ENCODE results near the gene MDFI. TPM values are rescaled to one million over a fixed set of nuclear protein-coding genes. Genes with fewer than 3 reads are reported as not detected.
"Not testable (repeated sequence)": the region's sequence is repeated elsewhere in the genome, so short reads cannot be mapped to it uniquely, and the experiment has no call there.

The MDFI gene
- total RNA-seq, 2 donors from 2014 or later = not detected

DNA sequence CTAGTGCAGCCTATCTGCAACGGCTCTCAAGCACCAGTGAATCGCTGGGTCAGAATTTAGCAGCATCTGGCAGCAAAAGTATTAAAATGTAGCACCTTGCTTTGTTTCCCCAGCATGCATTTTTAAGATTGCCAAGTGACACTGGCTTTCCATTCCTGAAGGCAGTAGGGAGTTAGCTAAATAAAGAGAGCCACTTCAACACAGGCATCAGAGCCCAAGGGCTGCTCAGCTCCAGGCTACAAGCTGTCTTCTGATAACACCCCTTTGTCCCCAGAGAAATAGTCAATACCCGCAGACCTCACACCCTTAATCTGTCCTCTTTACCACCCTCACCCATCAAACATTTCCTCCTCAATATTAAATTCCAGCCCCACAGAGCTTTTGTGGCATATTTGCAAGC is 19.7 kb upstream of the MDFI start:
- Mint-ChIP-seq H3K36me3 (ENCODE audit: low read depth) (no peaks in the 10 kb centered on the region), H3K27me3 (peaks cover 29% of the 10 kb centered on the region), H3K4me3 (no peak overlapping the region), H3K4me1 (no peaks in the 10 kb centered on the region), H3K27ac (no peak overlapping the region), H3K9me3 (peaks cover 8% of the 10 kb centered on the region)
- no peak for ATAC-seq (replicated peaks)

DNA sequence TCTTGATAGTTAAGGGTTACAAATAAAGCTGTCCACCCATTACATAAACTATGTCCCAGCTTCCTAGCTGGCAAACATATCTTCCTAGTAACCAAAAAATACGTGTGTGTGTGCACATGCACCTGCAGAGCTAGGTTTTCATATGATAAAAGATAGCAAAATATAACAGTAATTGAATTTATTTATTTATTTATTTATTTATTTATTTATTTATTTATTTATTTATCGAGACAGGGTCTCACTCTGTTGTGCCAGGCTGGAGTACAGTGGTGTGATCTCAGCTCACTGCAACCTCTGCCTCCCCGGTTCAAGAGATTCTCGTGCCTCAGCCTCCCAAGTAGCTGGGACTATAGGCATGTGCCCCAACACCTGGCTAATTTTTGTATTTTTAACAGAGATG is 19.1 kb upstream of the MDFI start:
- not testable (repeated sequence) for H3K4me1 Mint-ChIP-seq; H3K9me3 Mint-ChIP-seq; H3K4me3 Mint-ChIP-seq; ATAC-seq (replicated peaks); H3K36me3 Mint-ChIP-seq (ENCODE audit: low read depth); H3K27ac Mint-ChIP-seq
- peaks cover 29% of the 10 kb centered on the region for H3K27me3 Mint-ChIP-seq

DNA sequence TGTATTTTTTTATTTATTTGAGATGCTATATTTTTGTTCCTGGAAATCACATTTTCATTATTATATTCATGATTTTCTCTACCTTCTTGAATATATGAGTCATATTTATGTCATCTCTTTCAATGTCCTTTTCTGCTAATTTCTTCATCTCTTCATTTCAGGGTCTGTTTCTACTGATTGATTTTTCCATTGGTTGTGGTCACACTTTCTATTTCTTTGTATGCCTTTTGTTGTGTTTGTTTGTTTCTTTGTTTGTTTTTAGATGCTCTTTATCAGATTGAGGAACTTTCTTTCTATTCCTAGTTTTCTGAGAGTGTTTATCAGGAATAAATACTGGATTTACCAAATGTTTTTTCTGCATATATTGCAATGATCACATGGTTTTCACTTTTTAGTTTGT is 16.9 kb upstream of the MDFI start:
- Mint-ChIP-seq H3K9me3 (peaks cover 8% of the 10 kb centered on the region), H3K4me3 (no peak overlapping the region), H3K27ac (no peak overlapping the region), H3K4me1 (peaks cover 11% of the 10 kb centered on the region), H3K36me3 (ENCODE audit: low read depth) (no peaks in the 10 kb centered on the region), H3K27me3 (peaks cover 25% of the 10 kb centered on the region)
- no peak for ATAC-seq (replicated peaks)

DNA sequence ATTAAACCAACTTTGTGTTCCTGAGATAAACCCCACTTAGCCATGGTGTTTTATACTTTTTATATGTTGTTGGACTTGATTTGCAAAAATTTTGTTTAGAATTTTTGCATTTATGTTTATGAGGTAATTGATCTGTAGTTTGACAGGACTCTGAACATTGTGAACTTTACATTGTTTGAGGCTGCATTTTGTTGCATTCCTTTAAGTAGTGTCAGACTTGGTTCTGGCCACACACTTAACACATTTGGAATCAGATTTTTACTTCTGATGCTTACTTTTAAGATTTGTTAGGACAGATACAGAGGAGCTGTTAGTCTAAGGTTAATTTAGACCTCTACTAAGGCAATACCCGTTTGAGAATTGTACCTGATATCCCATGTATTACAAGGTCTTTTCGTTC is 16.5 kb upstream of the MDFI start:
- no peaks in the 10 kb centered on the region for H3K36me3 Mint-ChIP-seq (ENCODE audit: low read depth)
- H3K27ac Mint-ChIP-seq = no peak overlapping the region
- no peak for ATAC-seq (replicated peaks)
- peaks cover 8% of the 10 kb centered on the region for H3K9me3 Mint-ChIP-seq
- no peak overlapping the region for H3K4me3 Mint-ChIP-seq
- peaks cover 11% of the 10 kb centered on the region for H3K4me1 Mint-ChIP-seq
- peaks cover 25% of the 10 kb centered on the region for H3K27me3 Mint-ChIP-seq

DNA sequence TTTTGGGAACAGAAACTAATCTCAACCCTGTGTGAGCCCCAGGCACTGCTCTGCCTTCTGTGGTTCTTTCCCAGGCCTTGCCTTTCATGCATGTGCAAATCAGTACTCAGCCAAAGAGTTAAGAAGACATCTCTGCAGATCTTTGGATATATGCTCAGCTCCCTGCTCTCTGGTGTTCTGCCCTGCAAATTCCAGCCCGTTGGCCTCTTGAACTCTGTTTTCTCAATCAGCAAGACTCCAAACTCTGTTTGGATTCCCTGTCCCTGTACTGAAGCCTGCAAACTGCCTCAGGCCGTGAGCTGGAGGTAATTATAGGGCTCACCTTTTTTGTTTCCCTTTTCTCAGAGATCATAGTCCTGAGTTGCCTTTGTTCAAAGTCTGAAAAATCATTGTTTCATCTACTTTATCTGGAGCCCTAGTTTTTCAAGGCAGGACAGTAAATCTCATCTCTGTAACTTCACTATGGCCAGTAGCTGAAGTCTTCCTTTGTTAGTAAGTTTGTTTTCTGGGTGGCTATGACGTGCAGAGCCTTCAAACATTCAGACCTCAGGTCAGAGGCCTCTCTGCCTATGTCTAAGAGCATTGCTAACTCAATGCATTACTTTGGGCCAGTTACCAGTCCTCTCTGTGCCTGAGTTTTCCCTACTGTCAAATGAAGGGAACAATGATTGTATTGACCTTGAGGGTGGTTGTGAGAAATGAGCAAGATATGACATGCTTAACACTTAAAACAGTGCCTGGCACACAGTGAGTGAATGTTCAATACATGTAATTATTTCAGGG is 15.9 kb upstream of the MDFI start:
- ATAC-seq (replicated peaks) = no peak
- peaks cover 11% of the 10 kb centered on the region for H3K4me1 Mint-ChIP-seq
- no peaks in the 10 kb centered on the region for H3K36me3 Mint-ChIP-seq (ENCODE audit: low read depth)
- H3K9me3 Mint-ChIP-seq = peaks cover 8% of the 10 kb centered on the region
- H3K27me3 Mint-ChIP-seq = peaks cover 25% of the 10 kb centered on the region
- H3K27ac Mint-ChIP-seq = no peak overlapping the region
- no peak overlapping the region for H3K4me3 Mint-ChIP-seq

DNA sequence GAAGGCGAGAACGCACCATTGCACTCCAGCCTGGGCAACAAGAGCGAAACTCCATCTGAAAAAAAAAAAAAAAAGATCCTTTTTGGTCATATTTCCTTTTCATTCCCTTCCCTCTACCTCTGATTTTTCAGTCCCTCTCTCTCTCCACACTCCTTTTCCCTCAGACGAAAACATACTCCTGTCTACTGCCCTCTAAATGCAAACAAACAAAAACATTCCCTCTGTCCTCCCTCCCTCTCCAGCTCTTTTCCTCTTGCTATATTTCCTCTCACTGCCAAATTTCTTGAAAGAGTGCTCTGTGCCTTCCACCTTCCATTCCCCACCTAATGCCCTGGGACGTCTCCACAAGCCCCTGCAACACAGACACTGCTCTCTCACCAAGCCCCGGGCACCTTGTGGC is 14.9 kb upstream of the MDFI start:
- peaks cover 11% of the 10 kb centered on the region for H3K4me1 Mint-ChIP-seq
- H3K27me3 Mint-ChIP-seq = peaks cover 27% of the 10 kb centered on the region
- no peak for ATAC-seq (replicated peaks)
- no peak overlapping the region for H3K27ac Mint-ChIP-seq
- no peaks in the 10 kb centered on the region for H3K36me3 Mint-ChIP-seq (ENCODE audit: low read depth)
- H3K9me3 Mint-ChIP-seq = peaks cover 8% of the 10 kb centered on the region
- H3K4me3 Mint-ChIP-seq = no peak overlapping the region

DNA sequence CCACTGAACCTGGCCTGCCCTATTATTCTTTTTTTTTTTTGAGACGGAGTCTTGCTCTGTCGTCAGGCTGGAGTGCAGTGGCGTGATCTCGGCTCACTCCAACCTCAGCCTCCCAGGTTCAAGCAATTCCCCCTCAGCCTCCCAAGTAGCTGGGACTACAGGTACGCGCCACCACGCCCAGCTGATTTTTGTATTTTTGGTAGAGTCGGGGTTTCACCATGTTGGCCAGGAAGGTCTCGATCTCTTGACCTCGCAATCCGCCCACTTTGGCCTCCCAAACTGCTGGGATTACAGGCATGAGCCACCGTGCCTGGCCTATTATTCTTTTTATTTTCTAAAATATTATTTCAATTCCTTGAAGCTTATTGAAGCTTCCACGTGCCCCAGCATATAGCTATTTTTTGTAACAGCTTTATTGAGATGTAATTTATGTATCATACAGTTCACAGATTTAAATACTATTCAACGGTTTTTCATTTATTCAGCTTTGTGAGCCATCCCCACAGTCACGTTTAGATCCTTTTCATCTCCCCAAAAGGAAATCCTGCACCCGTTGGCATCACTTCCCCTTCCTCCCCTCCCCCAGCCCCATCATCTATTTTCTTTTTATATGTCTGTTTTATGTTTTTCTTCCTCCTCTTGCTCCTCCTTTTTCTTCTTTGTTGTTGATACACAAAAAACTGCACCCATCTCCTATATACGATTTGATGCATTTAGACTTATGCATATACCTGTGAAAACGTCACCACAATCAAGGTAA is 13.5 kb upstream of the MDFI start:
- H3K4me1 Mint-ChIP-seq = peaks cover 11% of the 10 kb centered on the region
- no peaks in the 10 kb centered on the region for H3K36me3 Mint-ChIP-seq (ENCODE audit: low read depth)
- H3K27ac Mint-ChIP-seq = no peak overlapping the region
- no peak overlapping the region for H3K4me3 Mint-ChIP-seq
- H3K9me3 Mint-ChIP-seq = peaks cover 8% of the 10 kb centered on the region
- H3K27me3 Mint-ChIP-seq = peaks cover 29% of the 10 kb centered on the region
- no peak for ATAC-seq (replicated peaks)

DNA sequence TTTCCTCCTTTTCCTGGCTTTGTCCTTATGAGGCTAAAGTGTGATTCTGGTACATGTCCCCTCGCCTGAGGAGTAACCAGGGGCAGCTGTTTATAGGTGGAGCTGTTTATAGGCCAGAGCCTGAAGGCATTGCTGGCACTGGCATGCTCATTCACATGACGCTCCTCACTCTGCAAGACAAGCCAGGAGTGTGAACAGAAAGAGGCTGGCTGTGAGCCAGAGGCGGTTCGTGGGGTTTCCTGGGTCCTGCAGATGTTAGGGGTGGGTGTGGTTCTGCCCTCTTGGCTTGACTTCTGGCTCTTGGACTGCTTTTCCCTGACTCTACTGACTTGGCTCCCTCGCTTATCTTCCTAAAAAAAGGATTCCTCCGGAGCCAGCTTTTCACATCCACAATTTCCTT is 12.8 kb upstream of the MDFI start:
- Mint-ChIP-seq H3K4me3 (no peak overlapping the region), H3K27me3 (peaks cover 26% of the 10 kb centered on the region), H3K9me3 (peaks cover 8% of the 10 kb centered on the region), H3K4me1 (peaks cover 11% of the 10 kb centered on the region), H3K27ac (no peak overlapping the region), H3K36me3 (ENCODE audit: low read depth) (no peaks in the 10 kb centered on the region)
- ATAC-seq (replicated peaks) = no peak

DNA sequence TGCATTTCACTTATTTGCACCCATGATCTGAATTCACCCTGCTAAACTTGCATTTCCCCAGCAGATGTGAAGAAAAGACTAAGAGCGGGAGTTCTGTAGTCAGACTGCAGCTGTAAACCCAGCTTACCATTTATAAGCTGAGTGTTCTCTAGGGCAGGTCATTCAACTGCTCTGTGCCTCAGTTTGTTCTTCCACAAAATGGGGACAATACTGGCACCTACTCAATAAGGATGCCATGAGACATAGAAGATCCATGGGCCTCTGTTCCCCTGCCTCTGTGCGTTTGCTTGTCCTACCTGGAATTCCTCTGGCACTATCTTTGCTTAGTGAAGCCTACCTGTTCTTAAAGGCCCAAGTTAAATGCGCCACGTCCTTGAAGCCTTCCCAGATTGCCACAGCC is 12.2 kb upstream of the MDFI start:
- Mint-ChIP-seq H3K9me3 (peaks cover 8% of the 10 kb centered on the region), H3K36me3 (ENCODE audit: low read depth) (no peaks in the 10 kb centered on the region), H3K4me1 (peaks cover 11% of the 10 kb centered on the region), H3K27ac (no peak overlapping the region), H3K4me3 (no peak overlapping the region), H3K27me3 (peaks cover 25% of the 10 kb centered on the region)
- ATAC-seq (replicated peaks) = no peak

DNA sequence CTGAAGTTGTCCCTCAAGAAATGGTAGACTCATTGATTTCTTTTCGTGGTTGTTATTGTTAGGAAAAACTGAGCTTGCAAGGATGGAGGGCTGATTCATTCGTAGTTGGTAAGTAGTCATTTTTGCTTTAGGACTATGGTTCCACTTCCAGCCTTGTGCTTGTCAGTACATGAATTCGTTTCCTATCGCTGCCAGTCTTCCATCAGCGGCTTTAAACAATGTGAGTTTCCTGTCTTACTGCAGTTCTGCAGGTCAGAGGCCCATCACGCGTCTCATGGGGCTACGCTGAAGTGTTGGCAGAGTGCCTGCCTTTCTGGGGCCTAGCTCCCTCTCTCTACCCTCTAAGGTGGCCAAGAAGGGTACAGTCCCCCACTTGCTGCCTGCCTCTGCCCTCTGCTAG is 11.4 kb upstream of the MDFI start:
- H3K27me3 Mint-ChIP-seq = peaks cover 25% of the 10 kb centered on the region
- no peaks in the 10 kb centered on the region for H3K36me3 Mint-ChIP-seq (ENCODE audit: low read depth)
- H3K9me3 Mint-ChIP-seq = peaks cover under 1% of the 10 kb centered on the region
- H3K4me1 Mint-ChIP-seq = peaks cover 11% of the 10 kb centered on the region
- H3K27ac Mint-ChIP-seq = no peak overlapping the region
- no peak overlapping the region for H3K4me3 Mint-ChIP-seq
- ATAC-seq (replicated peaks) = no peak

DNA sequence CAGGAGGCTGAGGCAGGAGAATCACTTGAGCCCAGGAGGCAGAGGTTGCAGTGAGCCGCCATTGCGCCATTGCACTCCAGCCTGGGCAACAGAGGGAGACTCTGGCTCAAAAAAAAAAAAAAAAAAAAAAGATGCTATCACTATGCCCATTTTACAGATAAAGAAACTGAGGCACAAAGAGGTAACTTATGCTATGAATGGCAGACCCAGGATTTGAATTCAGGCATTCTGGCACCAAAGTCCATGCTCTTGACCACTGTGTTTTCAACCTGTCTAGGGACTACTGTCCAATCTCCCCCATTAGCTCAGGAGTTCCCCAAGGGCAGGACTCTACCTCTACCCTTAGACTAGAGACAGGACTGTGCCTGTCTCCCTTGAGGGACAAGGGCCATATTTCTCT is 9.1 kb upstream of the MDFI start:
- ATAC-seq (replicated peaks) = no peak
- Mint-ChIP-seq H3K27ac (no peak overlapping the region), H3K27me3 (peaks cover 17% of the 10 kb centered on the region), H3K9me3 (no peaks in the 10 kb centered on the region), H3K36me3 (ENCODE audit: low read depth) (no peaks in the 10 kb centered on the region), H3K4me1 (peaks cover 11% of the 10 kb centered on the region), H3K4me3 (no peak overlapping the region)

DNA sequence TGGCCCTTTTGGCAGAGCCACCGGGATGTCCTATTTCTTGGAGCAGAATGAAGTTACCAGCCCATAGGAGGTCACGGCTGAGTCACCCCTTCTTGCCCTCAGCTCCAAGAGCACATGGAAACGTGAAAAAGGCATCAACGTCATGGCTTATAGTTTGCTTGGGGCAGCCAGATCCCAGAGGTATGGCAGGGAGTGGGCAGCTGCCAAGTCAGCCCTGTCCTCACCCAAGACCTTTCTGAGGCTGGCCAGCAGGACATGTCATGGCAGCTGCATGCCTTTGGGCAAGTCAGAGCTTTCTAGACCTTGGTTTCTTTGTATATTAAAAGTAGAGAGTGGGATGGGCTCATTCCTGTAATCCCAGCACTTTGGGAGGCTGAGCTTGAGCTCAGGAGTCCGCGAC is 8.2 kb upstream of the MDFI start:
- ATAC-seq (replicated peaks) = no peak
- Mint-ChIP-seq H3K4me3 (no peak overlapping the region), H3K9me3 (no peaks in the 10 kb centered on the region), H3K36me3 (ENCODE audit: low read depth) (no peaks in the 10 kb centered on the region), H3K27ac (no peak overlapping the region), H3K4me1 (peaks cover 10% of the 10 kb centered on the region), H3K27me3 (peaks cover 19% of the 10 kb centered on the region)

DNA sequence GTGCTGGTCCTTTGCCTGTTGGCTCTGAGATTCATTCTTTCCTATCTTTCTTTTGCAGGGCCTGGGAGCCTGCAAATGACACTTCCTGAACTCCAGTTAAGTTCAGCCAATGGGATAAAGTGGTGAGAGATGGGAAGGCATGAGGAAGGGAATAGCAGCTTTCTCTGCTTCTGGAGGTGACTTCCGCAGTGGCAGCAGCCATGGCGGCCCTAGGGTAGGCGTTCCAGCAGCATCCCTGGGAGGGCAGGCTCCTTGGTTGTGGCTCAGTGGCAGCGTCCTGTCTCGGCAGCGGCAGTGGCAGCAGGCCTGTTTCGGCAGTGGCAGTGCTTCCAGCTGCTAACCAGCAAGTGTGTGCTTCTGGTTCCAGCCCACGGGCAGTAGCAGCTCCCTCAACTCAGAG is 7.3 kb upstream of the MDFI start:
- no peak overlapping the region for H3K4me3 Mint-ChIP-seq
- H3K27ac Mint-ChIP-seq = no peak overlapping the region
- no peaks in the 10 kb centered on the region for H3K36me3 Mint-ChIP-seq (ENCODE audit: low read depth)
- H3K27me3 Mint-ChIP-seq = peaks cover 24% of the 10 kb centered on the region
- peaks cover under 1% of the 10 kb centered on the region for H3K4me1 Mint-ChIP-seq
- ATAC-seq (replicated peaks) = no peak
- no peaks in the 10 kb centered on the region for H3K9me3 Mint-ChIP-seq

DNA sequence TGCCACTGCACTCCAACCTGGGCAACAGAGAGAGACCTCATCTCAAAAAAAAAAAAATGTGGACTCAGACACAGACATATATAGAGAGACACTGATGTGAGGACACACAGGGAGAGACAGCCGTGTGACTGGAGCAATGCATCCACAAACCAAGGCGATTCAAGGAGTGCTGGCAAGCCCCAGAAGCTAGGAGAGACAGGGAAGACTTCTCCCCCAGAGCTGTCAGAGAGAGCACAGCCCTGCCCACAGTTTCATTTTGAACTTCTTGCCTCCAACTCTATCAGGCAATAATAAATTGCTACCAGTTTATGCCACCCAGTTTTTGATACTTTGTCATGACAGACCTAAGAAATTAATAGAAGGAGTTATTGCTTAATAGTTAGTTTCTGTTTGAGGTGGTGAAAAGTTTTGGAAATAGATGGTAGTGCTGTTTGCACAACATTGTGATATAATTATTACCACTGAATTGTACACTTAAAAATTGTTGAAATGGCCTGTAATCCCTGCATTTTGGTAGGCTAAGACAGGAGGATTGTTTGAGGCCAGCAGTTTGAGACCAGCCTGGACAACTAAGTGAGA is 5.1 kb upstream of the MDFI start:
- Mint-ChIP-seq H3K4me3 (no peak overlapping the region), H3K27ac (no peak overlapping the region), H3K9me3 (no peaks in the 10 kb centered on the region), H3K36me3 (ENCODE audit: low read depth) (no peaks in the 10 kb centered on the region), H3K4me1 (no peaks in the 10 kb centered on the region), H3K27me3 (peaks cover 33% of the 10 kb centered on the region)
- no peak for ATAC-seq (replicated peaks)

DNA sequence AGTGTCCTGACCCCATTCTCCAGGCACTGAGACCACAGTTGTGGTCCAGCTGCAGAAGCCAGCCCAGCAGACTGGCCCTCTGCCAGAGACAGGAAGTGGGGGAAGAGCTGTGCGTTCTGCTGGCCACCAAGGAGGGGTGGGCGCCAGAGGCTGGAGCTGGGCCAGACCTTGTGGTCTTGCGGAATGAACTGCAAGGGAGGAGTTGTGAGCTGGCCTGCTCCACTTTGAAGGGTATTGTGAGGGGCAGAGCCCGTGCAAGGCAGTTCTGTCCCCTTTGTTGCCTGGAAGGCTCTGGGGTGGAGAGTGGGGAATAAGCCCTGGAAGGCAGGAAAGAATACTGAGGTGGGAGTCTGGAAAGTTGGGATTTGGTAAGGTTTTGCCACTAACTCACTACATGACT is 3.6 kb upstream of the MDFI start:
- Mint-ChIP-seq H3K27ac (no peak overlapping the region), H3K4me3 (no peak overlapping the region), H3K4me1 (no peaks in the 10 kb centered on the region), H3K36me3 (ENCODE audit: low read depth) (no peaks in the 10 kb centered on the region), H3K27me3 (peaks cover 36% of the 10 kb centered on the region), H3K9me3 (no peaks in the 10 kb centered on the region)
- no peak for ATAC-seq (replicated peaks)

All from activated T-helper 17 cell treated with anti-CD3 and anti-CD28 coated beads, Interleukin-2, amount 50 U/mL, for 72 hours (primary cell).